NCI-H2081 (cell line): Measurements from ENCODE around the gene ELMO1.

Experiments used
- DNase-seq, 2 experiments: peaks; one replicate each; lab custom pipeline; 2025; lab: John Stamatoyannopoulos, UW

Gene ELMO1

GRCh38 chr7:37471619-37472018, 23.0 kb upstream of the ELMO1 start:
- DNase-seq = no peak

GRCh38 chr7:37467002-37467401, 18.3 kb upstream of the ELMO1 start:
- no peak for DNase-seq

DNA sequence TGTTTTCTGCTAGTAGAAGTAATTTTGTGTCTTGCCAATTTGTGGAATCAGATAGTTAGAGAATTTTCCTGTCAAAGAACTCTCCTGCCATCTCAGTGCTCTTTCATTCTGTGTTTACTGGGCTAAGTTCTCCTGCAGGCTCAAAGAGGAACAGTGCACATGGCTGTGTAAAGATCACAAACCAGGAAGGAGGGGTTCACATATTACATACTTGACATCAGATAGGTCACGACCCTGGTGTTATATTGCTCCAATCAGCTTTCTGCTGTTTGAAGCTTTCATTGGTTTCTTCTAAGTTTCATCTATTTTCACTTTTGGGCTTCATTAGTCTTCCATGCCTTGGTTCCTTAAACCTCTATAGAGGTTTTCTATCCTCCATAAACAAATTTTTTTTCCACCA, 13.5 kb upstream of the ELMO1 start:
- no peak for DNase-seq

DNA sequence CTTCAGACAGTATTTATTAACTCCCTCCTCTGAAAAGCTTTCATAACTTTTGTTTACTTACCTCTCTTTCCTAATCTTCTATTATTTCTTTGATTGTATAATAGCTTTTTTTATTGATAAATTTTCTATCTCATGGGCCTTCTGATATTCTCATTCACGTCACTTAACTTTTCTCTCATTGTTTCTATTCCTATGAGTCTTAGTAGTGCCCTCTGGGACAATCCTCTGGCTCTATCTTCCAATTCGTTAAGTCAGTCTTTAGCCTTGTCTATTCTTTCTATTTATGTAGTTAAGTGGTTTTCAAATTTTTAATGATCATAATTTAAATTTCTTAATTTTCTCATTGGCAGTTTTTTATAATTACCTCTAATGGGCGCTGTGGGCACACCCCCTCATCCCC, 6.4 kb upstream of the ELMO1 start:
- DNase-seq = no peak

DNA sequence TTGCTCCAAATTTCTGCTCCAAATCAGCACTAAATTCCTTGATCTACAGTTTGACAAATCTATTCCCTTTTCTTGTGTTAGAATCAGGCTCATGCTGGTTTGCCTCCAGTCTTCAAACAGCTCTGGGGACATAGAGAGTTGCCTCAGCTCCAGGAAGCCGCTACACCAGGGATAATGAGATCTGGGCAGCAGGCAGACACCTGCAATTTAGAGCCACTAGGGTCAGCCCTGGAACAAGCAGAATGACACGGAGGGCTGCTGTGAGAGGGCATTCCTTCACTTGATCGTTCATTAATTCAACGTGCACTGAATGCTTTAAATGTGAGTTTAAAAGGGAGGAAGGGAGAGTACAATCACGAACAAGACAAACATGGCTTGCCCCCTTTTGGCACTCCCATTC, 3.7 kb upstream of the ELMO1 start:
- no peak for DNase-seq

DNA sequence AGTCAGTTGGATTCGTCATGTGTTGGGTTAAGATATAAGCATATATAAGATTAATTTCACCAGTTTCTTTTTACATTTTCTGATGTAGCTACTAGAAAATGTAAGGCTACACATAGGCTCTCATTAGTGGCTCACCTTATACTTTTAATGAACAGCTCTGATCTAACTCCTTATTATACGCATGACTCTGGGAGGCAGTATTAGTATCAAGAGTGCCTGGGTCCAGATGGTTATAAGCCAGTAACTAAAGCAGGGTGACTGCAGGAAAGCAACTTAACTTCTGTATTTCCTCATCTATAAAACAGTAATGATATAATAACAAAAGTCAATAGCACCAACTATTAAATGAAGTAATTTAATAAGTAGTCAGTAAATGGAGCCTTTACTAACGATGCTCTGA, 1.4 kb upstream of the ELMO1 start:
- DNase-seq = no peak

DNA sequence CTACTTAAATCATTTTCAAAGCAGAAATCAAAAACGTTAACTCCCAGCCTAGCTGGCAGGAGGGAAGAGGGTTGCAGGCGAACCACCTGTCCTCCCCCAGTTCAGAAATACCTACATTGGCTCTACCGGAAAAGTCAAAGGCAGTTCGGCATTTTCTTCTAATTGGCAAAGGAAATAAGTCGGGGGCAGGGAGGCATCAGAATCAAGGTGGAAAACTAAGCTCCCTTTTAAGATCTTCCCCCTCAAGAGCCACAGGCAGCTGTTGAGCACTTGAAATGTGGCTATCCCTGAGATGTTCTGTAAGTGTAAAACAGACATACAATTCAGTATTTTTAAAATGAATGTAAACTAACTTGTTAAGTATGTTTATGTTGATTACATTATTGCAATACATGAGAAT, 957 bp upstream of the ELMO1 start:
- no peak for DNase-seq

GRCh38 chr7:37448011-37448635, 541 bp downstream of the ELMO1 start:
- DNase-seq = no peak

DNA sequence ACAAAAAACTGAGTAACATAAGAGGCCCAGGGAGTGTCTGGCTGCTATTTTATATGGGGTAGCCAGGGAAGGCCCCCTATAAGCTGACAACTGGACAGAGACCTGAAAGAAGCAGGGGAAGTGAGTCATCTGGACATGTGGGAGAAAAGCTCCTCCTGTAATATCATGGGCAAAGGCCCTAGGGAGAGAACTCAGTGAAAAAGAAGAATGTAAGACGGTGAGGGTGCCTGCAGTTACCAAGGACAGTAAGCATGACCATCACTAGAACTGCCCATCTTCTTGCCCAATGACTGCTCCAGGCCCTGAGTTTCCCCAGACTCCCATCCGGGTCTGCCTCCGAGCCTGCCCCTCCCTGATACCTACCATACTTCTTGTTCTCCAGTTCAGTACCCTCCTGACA, 2.3 kb downstream of the ELMO1 start:
- DNase-seq = no peak

- no peak for DNase-seq
These were observed 2.9 kb downstream of the ELMO1 start for GRCh38 chr7:37445790-37446189.

GRCh38 chr7:37445064-37445723, 3.5 kb downstream of the ELMO1 start:
- no peak for DNase-seq

DNA sequence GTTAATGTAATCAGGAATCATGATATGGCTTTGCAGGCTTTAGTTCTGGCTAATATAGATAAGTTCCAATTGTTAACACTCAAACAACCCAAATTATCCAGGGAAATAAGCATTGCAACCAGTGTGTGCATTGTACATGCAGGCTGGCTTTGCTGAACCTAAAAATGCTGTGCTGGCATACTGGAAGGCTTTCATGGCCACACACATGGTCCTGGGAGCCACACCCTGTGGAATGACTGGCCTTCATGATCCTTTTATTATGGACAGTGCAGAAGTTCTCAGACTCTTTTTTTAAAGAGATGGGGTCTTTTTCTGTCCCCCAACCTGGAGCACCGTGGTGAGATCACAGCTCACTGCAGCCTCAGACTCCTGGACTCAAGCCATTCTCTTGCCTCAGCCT, 5.0 kb downstream of the ELMO1 start:
- no peak for DNase-seq

GRCh38 chr7:37442268-37442667, 6.4 kb downstream of the ELMO1 start:
- DNase-seq = no peak

DNA sequence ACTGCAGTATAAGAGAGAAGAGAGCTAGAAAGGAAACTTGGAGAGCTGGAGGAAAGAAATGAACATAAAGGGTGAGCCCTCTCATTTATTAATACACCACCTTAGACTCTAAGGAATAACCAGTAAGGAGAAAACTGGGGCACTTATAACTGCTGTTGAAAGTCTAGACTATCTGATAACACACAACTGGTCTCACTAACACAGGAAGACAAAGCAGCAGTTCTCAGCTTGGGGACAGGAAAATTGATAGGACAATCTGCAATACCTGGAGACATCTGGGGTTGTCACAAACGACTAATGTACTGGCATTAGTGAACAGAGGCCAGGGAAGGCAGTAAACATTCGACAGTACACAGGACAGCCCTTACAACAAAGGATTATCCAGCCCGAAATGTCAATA, 6.8 kb downstream of the ELMO1 start:
- DNase-seq = no peak

DNA sequence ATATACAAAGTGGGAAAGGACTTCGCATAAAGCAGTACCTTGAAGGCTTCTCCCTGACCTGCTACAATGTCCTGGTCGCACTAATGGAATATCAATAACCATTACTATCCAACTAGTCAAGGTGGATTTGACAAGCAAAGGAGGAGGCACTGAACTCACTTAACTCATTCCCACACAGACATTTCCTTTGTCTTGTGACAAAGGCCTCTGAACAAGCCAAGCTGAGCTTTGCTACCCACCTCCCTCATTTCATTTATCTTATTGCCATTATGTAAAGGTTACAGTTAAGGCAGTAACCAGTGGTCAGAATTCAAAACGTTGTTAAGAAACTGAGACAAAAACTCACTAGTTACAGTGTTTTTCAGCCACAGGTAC, 7.3 kb downstream of the ELMO1 start:
- DNase-seq = no peak

GRCh38 chr7:37440738-37441385, 7.8 kb downstream of the ELMO1 start:
- no peak for DNase-seq

DNA sequence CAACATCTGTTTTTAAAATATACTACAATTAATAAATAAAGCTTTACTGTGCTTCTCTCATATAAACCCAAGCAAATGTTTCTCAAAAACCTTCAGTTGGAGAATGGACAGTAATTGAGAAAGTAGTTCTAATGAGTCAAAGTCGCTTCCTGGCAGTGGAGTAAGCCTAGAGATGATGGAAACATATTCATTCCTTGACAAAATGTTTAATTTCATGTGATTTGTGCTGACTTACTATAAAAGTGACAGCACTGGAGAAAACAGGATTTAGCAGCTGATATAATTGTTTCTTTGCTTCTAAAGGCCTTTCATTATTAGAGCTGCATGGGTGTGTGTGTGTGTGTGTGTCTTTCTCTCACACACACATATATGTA, 9.0 kb downstream of the ELMO1 start:
- no peak for DNase-seq

DNA sequence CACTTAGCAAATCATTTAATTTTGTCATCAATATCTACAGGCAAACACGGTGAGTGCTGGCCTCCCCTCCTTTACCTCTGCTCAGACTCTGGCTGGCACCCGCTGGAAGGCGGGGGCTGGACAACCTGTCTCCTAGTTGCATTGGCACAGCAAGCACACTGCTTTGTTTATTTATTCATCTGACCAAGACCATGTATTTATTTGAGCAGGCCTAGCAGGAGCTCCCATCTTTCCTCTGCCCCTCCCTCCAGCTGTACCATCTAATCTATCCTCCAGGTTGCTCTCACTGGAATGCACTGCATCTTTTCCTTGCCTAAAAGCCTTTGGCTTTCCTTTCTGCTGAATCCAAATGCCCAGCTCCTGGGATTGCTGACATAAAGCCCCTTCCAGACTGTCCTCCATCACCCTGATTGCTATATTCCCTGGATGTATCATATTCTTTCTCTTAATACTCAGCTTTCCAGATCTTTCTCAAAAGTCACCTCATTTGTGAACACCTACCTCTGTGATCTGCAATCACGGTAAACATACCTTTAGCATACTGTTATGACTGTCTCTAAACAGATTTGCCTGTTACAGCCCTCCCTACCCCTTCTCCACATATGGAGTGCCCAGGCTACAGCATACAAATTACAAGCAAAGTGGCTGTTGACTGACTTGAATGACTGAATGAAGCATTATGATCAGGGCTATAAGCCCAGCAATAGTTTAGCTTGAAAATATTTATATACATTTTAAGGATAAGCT, 9.6 kb downstream of the ELMO1 start:
- DNase-seq = peak; percentile 45 to 63

- no peak for DNase-seq
These were observed 13.4 kb downstream of the ELMO1 start for GRCh38 chr7:37435156-37435855.

GRCh38 chr7:37434529-37434928, 14.1 kb downstream of the ELMO1 start:
- no peak for DNase-seq

GRCh38 chr7:37433166-37433565, 15.5 kb downstream of the ELMO1 start:
- DNase-seq = no peak

- DNase-seq = no peak
These were observed 16.3 kb downstream of the ELMO1 start for GRCh38 chr7:37432281-37432920.
